Measurements from ENCODE around the gene TOMM7.

The TOMM7 gene

DNA sequence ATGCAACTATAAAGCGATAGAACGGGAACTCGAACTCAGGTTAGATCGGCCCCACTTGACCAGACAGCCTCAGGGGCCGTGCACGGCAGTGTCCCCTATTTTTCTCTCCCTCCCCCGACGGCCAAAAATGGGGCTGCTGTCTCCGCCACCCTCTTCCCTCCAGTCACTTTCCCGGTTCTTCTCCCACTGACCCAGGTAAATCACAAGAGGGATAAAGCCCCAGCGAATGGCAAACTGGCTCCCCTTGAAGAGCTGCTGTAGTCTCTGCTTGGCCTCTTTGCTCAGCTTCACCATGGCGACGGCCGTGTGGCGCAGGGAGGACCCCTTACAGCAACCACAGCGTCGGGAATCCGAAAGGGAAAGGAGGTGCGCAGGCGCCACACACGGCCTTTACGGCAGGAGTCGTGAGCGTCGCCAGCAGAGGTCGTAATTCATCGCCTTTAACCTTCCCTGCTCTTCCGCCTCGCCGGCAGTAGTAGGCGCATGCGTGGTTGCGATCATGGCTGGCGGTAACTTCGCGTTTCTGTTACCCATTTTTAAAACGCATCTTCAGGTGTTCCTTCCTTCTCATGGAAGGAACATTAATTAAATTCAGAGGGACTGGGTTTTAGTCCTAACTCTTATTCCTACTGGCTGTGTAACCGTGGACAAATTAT lies at the start of gene TOMM7:
TOMM7 (minus strand) TSS at position 364 of the 656 bp plus-strand sequence; CDS start at position 294, 70 bp downstream.
- DNase-seq: peak; percentile 79

DNA sequence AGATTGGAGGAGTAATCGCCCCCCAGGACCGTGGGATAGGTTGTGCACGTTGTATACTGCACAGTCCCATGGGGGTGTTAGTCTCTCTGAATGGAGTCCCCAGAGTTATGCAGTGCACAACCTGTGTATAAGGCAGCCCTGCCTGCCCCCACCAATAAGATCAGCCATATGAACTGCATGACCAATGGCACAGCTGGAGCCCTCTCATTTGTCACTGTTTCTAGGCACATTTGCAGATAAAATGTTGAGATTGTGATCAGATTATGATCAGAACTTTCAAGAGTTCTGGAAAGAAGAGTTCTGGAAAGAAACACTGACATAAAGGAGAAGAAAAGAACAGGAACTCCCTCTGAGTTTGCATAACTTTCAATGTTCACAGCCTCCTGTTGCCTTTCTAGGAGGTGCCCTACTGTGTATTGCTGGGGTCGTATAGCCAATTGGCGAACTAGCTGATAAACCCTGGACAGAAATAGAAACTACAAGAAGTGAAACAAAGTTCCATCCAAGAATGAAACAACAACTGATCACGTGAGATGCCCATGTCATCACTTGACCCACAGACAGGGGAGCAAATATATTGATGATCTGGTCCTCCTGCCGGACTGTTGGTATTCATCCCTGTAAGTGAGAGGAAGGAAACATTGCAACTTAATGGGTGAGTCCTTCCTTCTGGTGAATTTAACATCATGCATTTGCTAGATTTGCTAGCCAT lies 49.6 kb upstream of the TOMM7 start:
- no peak for DNase-seq

DNA sequence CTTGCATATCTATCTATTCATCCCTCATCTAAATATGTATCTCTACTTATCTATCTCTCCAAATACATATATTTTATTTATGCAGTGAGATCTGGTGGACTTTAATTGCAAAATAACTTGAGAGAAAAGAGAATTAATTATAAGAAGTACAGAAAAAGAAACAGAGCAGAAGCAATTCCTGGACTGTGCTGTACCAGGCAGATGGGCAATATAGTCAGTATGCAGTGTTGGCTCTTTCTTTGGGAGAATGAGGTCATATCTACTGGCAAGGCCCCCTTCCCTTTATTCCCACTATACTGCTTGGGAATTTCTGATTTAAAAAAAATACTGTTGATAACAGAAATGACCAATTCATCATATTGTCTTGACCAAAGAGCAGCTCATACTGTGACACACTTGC lies 49.0 kb upstream of the TOMM7 start:
- no peak for DNase-seq

DNA sequence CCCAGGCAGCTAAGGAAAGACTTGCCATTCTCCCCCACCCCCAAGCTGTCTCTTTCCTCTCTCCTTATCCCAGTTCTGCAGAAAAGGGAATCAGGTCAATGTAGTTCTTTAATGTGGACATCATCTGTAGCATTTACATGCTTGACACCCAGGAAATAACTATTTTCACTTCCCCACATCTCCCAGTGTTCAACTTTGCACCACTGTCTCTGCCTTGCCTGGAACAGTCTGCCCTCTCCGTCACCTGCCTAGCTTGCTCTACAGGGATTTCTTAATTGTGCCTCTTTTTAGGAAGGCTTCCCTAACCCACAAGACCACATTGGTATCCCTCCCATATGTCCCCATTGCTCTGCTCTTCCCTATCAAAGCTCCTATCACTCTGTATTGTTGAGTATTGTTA lies 45.9 kb upstream of the TOMM7 start:
- DNase-seq: no peak

DNA sequence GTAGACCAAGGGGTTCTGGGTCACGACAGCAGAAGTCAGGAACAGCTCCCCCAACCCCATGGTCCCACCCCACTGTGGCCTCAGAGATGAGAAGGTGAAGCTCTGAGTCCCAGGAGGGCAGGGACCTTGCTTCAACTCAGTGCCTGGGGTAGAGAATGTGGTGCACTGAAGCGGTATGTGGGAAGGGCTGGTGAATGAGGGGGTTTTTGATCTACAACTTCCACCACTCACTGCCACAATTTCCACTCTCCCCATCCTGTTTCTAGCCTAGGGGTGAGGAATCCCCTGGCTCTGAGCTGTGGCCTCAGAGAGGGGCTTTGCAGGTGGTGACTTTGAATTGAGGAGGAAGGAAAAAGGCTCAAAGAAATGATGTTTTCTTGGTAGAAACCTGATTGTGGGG lies 44.9 kb upstream of the TOMM7 start:
- no peak for DNase-seq

DNA sequence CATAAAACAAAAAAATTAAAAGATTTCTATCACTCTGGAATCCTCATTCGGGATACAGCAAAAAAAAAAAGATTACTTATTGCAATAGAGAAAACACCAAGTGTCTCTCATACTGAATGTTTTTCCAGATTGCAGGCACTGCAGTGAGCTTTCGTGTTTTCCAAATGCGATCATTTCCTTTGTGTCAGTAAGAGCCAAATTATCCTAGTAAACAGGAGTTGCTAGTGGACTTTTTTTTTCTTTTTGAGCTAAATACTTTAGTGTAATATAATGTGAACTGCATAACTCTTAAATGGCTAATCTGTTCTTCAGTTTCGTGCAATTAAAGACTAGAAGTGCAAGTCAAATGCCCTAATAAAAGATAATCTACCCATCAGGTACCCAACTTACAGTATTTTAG lies 44.4 kb upstream of the TOMM7 start:
- DNase-seq: no peak

DNA sequence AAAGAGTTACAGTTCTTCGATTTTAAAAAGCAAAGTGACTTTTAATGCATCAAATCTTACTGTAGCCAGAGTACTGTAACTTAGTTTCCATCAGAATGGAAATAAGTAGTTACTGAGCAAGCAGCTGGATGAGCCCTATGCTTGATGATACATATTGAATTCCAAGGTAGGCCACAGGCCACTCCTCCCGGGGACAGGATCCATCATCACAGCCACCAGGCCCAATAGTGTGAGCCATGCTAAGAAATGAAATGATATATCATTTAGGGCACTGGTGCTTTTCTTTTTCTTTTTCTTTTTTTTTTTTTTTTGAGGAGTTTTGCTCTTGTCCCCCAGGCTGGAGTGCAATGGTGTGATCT lies 42.9 kb upstream of the TOMM7 start:
- no peak for DNase-seq

DNA sequence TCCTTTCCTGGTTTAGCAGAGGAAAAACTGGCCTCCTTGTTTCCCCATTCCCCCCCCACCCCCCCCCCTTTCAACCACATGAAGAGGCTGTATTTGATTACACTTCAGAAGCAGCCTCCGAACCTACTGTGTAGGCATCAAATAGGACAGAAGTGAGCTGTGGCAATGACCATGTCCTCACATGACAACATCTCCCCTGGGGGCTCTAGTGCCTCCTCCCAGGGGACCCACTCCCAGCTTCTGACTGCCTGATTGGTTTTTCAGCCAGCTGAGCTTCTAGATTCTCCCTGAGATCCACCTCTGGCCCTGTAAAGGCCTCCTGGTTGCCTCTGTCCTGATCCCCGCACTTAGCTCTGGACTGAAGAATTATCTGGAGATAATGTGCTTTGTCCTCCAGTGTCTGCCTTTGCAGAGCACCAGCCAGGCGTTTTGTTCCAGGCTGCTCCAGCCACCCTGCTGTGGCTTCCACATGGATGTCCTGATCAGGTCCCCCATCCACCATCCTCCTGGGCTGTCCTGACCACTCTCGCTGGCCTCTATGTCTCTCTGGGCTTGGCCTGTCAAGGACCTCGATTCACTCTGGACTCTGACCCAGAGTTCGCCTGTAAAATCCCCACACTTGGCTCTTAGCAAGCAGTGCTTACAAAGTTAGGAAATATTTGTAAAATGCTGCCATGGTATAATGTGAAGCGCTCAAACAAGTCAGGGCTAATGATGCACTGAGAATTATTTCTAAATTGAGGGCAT lies 42.4 kb upstream of the TOMM7 start:
- DNase-seq: no peak

DNA sequence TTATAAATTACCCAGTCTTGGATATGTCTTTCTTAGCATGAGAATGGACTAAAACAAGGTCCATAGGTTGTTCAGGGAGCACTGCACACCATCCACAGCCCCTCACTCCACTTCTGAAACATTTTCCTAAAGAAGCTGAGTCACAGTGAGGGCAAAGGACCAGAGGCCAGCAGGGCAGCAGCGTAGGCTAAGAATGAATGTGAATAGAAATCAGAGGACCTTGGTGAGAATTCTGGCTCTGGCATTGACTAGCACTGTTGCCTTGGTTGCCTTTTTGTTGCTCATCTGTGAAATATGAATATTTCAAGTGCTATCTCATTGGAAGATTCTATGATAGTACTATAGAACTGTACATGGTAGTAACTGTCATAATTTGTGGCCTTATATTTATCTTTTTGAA lies 41.7 kb upstream of the TOMM7 start:
- no peak for DNase-seq

DNA sequence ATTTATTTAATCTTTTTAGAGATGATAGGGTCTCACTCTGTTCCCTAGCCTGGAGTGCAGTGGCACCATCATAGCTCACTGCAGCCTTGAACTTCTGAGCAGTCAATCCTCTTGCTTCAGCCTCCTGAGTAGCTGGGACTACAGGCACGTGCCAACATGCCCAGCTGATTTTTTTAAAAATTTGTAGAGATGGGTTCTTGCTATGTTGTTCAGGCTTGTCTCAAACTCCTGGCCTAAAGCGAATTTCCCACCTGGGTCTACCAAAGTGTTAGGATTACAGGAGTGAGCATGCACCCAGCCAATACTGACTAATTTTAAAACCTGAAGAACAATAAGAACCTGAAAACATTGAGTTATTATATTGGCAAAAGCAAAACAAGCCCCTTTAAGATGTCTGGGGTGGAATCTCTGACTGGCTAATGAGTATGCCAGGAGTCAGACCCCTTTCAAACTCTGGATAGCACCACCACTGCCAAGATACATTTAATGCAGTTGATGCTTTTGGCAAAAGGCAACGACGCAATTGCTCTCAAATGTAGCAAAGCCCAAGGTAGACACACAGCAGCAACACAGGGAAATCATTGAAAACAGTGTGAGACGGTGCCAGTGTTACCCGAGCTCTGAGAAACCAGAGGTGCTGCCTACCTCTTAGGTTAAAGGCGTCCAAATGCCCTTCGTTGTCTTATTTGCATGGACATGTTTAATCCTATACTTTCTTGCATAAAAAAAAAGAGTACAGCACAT lies 40.7 kb upstream of the TOMM7 start:
- DNase-seq: no peak

DNA sequence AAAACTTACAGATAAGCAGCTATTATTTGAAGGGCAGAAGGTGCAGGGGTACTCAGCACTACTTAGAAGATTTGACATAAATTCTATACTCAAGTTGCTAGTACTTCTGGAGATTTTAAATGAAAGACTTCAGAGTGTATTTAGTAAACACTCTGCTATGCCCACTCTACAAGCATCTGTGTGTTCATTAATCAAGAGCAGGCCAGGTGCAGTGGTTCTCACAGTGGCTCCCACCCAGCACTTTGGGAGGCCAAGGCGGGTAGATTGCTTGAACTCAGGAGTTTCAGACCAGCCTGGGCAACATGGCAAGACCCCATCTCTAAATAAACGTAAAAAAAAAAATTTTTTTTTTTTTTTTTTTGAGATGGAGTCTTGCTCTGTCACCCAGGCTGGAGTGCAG lies 38.9 kb upstream of the TOMM7 start:
- DNase-seq: no peak

DNA sequence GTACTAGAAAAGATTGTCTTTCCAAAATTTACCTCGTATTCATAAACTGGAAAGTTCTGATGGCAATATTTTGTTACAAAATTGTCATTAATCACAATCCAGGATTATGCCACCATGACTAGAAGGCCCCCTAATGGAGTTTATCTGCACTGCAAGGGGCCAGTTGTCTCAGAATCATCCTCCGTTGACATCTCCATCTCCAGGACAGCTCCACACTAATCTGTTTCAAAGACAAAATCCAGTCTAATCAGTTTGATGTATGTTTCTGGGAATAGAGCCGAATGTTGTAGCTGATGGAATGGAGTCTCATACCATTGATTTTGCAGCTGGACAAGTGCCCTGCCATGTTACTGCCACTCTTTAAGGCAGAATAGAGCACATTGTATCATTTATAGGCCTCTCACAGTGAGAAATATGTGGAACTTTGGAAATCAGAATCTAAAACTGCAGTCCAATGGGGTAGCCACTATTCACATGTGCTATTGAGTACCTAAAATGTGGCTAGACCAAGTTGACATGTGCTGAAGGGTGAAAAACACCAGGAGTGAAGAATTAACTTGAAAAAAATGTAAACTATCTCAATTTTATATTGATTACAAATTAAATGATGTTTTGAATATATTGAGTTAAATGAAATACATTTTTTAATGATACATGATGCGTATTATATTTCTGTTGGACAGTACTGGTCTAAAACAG lies 38.3 kb upstream of the TOMM7 start:
- no peak for DNase-seq

DNA sequence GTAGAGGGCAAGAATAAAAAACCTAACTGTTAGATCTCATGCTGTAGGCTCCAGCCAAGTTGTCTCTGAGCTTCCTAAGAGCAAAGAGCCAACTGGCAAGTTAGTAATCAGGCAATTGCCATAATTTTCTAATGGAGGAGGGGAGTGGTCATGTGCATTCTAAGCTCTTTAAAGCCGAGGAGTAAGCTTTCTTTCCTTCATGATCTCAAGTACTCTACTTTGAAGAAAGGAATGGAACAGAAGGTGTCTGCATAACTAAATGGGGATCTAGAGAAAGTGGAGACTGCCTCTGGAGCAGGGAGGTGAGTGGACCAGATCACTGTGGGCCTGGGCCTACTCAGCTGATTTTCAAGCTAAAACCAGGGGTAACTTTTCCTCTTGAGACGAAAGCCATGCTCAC lies 37.7 kb upstream of the TOMM7 start:
- no peak for DNase-seq

DNA sequence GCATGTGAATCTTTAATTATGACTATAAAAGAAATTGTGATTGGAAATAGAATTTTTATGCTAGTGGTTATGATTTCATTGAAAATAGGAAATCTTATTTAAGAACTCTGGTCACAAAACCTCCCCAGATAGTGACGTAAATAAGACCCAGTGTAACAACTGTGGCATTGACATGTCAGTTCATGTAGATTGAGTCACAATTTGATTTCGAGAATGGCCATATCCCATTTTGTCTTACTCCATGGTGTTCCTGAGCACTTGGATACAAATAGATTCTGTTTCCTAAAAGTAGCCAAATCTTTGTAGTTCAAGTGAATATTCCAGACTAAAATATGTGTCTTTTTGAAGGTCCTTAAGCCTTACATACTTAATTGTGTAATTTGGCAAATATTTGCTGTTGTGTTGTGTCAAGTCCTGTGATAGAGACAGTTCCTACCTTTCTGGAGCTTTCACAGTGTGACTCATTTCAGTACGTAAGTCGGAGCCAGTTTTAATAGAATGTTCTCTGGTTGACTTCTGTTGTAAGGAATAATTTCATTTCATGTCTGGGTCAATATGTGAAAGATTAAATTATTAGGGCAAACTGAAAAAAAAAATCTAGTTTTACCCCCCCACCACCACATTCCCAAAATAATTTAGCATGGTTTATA lies 37.1 kb upstream of the TOMM7 start:
- no peak for DNase-seq

DNA sequence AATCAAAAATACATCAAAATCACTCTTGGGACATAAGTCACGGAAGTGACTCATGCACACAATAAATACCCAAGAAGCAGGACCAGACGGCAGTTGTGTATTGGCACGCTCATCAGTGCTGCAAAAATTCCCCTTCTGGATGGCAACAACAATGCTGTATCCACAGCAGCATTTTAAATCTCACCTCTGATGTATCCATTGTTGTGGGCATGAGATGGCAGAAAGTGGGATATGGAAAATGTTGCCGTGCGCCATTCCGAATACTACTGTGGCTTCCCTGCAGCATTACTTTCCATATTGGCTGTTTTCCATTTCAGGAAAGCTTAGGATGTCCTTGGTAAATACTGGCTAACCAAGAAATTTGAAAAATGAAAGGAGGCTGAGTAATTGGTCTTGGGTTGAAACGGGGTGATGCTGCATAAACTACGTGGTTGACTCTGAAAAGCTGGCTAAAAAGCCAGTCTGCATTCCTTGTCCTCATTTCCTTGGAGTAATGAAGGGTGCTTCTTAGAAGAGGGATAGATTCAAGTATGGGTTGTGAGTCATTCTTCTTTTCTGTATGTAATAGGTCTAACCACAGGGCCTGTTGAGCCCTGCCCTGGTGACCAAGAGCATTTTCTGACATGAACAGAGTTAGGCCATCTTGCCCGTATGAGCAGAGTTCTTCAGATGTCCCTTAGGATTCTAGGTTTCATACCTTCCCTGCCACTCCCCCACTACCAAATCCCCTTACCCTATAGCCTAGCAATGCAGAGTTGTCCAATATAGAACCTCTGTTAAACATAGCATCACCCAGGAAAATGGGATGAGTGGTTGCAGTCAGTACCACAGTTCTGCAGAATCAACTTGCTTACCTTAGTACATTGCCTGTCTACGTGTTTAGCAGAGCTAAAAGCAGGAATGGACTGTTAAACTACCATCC lies 36.3 kb upstream of the TOMM7 start:
- DNase-seq: no peak

DNA sequence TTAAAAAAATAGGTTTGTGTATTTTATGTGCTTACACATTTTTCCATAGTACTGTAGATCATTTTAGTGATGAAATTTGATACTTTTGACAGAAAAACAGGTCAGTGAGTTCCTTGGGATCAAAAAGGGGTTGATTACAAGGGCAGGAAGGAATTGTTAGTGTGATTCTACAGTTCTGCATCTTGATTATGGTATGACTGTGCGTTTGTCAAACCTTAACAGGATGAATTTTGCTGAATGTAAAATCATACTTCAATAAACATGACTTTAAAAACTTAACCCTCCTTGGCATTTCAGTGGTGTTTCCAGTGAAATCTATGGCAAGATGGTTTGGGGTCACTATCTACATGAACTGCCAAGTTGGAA lies 35.6 kb upstream of the TOMM7 start:
- no peak for DNase-seq

DNA sequence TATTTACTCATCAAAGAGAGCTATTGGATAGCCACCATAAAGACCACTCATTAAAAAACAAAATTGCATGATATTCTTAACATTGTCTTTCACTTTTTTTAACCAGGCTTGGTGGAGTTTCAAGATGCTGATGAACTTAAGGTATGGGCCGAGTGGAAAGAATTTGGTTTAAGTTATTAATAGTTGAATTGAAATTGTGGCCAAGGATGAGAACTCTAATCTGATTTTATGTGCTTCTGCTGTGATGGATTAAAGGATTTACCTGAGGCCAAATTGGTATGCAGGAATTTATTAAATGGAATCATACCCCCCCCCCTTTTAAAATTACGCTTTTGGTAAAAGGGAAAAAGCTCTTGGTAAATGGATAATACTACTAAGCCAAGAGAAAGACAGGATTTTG lies 33.8 kb upstream of the TOMM7 start:
- DNase-seq: no peak

DNA sequence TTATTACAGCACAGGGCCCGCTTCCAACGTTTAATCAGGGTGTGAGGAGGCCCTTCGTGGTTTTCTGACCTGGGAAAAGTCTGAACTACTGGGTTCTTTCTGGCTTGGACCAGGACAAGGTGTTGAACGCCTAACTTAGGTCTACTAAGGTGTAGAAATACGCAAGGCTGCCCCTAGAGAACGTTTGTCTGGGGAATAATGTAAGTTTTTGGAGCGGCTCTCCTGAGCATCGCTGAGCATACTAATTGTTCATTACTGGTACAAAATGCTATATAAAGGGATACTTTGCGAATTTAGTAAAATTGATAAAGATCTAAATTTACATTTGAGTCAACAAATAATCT lies 32.4 kb upstream of the TOMM7 start:
- DNase-seq: no peak

DNA sequence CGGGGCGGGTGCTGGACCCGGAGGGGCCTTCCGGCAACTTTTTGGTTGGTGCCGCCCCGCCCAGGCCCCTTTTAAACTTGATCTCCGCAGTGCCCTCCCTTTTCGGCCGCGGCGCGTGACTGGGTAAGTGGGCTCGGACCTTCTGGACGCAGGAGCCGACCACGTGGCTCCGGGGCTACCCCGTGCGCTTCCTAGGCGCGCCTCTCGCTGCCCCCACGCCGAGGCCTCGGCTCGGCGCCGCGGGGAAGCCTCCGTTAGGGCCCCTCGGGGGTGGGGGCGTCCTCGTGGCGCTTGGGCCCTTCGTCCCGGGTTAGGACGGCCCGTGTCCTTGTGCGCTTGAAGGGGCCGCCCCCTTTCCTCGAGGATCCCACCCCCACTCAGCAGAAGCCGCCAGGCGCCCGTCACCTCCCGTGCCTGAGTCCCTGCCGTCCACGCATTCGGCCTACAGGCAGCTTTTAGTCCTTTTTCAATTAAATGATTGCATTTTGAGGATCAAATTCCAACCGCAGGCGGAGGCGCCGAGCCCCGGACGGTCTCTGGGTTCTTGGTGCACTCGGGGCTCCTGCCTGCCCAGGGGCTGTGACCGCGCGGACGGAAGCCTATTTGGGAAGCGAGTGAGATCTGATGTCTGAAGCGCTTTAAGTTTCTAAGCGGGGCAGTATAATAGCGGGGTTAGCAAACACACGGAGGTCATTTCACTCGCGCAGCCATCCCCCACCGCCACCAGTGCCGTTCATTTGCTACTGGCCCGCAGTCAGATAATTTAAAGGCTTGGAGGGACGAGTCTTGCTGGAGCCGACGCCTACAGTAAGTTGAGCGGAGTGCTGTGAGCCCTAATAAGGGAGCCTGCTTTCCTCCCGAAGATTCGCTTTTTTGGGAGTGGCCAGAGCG lies 31.8 kb upstream of the TOMM7 start:
- peak; percentile 33 for DNase-seq

DNA sequence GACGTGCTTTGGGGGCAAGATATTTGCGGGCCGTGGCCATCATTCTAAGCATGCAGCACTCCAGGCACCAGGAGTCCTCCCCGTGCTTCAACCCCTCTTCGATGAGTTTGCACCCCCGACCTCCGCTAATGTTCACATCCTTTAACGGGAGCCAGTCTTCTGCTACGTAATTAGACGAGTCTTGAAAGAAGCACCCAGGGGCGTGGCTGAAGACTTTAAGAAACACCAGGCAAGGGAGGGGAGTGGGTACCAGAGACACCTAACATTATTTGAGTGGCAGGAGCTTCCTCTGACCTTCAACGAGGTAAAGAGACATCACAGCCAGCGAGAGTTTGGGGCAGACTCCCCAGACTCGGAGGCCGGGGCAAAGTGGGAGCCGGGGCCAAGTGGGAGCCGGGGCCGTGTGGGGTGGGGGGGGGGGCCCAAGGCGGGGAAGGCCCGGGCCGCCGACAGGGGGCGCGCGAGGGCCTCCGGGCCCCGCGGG lies 31.1 kb upstream of the TOMM7 start:
- DNase-seq: peak; percentile 70
